HG03175 (cell line): Measurements from ENCODE around the gene DYNC1H1.

Experiments
- ATAC-seq: cut with Tn5 transposase; IDR thresholded peaks from one replicate; pipeline ENCODE4 v1.9.1; 2021; ENCODE audit warnings: mild to moderate bottlenecking, moderate library complexity; ENCODE audit not compliant: unreplicated experiment

The DYNC1H1 gene

DNA sequence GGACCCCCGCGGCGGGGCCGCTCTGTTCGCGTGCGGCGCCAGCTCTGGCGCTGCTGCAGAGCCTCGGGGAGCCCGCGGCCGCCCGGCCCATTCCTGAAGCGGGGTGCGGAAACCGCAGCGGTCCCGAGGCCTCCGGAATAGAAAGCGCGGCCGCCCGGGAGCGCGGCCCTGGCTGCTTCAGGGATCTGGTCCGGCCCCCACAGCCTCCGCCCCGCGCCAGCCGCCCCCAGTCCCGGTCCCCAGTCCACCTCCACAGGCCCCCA, 122.3 kb downstream of the DYNC1H1 start:
- no peak for ATAC-seq

DNA sequence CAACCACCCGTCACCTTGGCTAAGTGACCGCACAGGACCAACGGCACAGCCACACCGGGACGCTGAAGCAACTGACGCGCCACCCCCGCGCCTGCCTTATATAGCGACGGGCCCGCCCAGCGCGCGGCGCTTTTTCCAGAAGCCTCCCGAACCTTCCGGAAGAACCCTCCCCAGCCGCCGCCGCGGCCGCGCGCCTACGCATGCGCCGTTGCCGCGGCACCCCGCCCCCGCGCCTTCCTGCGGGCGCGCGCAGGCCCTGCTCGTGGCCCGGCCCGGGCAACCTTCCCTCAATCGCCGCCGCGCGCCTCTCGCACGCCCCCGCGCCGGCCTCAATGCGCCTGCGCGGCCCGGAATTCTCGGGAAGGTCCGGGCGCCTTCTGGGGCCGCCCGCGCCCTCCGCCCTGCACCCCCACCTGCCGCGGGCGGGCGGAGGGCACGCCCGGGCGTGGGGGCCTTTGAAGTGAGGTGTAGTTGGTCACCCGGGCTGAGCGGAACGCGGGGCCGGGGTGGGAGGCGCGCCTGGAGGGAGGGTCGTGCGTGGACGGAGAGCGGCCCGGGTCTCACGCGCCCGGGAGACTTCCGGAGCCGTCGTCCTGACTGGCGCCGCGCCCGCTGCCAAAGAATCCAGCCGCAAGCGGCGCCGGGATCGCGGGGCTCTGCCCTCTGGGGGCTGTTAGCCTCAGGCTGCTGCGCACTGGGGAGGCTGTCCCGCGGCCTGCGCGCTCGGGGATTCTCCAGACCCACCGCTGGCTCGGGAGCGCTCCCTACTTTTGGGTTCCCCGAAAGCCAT, 122.8 kb downstream of the DYNC1H1 start, which contains the start of gene HSP90AA1:
Gene HSP90AA1 (minus strand): TSS at position 73 of the 790 bp plus-strand sequence. CDS start 666 bp downstream, outside the sequence.
- ATAC-seq = peak; percentile 74

DNA sequence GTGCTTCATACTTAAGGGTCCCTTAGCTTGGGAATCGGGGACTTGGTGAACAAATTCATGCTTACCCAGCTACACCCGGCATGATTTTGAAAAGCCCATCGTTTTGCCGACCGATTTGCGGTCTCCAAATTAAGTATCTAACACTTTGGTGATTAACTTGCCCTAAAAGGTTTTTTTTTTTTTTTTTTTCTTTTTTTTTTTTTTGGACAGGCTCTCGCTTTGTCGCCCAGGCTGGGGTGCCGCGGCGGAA, 123.3 kb downstream of the DYNC1H1 start:
- ATAC-seq = no peak

DNA sequence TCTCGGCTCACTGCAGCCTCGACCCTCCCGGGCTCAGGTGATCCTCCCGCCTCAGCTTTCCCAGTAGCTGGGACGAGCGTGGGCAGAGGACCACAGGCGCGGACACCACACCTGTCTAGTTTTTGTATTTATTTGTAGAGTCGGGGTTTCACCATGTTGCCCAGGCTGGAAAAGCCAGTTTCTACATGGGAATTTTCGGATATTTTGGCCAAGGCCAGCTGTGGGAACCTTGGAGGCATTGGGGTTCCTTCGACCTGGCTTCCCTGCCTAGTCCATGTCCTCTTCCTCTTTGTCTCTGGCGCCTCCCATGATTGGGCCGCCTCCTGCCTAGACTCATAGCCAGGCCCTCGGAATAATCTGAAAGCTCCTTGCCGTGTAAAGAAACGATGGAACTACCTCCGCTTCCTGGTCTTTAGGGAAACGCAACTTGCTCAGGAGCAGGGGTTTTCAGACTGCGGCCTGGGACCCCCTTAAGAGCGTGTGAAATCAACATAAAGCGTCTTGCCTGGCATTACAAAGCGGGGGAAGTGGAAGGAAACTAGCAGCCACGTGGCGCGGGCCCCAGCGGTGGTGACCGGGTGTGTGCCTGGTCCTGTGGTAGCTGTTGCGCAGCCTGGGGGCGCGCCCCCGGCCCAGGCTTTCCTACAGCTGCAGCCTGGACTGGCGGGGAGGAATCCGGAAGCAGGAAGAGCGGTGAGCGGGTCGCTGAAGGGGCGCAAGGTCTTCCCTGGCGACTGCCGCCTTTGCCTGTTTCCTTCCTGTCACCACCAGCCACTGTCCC, 123.8 kb downstream of the DYNC1H1 start:
- ATAC-seq = no peak

DNA sequence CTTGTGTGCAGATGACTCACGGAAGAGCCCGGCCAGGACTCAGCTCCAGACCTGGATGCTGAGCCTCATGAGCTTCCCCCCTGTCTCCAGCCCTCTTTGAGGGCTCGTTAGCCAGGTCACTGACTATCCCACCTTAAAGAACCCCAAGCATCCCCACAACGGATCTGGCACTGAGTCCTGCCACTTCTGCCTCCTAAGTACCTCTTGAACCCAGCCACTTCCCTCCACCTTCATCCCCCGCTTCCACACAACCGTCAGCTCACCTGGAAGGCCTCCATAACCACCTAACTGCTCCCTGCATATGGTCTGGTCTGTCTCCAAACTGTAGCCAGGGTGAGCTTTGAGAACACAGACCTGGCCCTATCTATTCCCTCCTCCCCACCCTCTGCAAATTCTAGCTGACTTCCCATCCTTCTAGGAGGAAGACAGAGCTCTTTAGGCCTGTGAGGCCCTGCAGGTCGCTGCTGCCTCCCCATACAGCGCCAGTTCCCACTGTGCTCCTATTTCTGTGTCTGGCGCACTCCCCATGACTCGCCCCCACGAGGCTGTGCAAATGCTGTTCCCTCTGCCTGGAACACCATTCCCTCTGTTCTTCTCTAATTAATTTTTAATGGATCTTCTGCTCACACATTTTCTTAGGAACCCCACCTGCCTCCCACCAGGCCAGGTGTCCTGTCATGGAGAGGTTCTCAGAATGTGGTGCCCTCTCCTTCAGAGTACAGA, 125.4 kb downstream of the DYNC1H1 start:
- no peak for ATAC-seq

DNA sequence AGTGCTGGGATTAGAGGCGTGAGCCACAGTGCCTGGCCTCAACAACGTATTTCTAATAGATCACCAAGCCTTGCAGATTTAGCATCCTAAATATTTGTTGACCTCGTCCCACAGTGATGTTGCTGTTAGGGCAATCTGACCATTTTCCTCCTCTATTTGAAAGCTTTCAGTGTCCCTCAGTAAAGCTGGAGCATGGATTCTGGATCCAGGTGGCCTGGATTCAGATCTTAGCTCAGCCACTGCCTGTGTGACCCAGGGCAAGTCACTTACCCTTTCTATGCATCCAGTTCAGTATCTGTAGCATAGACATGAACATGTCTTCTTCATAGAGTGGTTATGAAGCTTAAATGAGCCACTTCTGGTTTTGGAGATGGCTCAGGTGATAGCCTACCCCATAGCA, 126.3 kb downstream of the DYNC1H1 start:
- ATAC-seq = no peak

DNA sequence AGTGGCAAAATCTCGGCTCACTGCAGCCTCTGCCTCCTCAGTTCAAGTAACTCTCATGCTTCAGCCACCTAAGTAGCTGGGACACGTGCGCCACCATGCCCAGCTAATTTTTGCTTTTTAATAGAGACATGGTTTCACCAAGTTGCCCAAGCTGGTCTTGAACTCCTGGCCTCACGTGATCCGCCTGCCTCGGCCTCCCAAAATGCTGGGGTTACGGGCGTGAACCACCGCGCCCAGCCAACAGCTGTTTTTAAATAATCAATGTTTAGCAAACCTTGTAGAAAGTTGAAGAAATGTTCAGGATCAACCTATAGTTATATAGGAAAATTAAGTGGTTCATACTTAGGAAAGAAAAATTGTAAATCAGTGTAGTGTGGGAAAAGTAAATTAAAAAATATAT, 128.4 kb downstream of the DYNC1H1 start:
- ATAC-seq = no peak

DNA sequence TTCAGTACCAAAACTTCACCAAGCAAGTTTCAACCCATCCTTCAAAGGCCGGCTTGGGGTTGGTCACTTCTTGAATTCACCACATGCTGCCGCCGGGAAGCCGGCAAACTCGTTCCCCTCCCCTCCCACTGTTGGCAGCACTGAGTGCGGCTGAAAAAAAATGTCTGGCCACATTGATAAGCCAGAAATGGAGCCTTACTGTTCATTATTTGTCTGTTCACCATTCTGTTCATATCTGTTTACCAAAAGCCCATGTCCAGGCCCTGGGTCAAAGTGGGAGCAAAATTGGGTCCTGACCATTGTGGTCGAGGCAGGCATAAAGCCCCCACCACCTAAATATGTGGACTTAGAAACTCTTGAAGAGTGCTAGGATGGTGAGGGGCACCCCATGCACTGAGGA, 129.7 kb downstream of the DYNC1H1 start:
- ATAC-seq = no peak

DNA sequence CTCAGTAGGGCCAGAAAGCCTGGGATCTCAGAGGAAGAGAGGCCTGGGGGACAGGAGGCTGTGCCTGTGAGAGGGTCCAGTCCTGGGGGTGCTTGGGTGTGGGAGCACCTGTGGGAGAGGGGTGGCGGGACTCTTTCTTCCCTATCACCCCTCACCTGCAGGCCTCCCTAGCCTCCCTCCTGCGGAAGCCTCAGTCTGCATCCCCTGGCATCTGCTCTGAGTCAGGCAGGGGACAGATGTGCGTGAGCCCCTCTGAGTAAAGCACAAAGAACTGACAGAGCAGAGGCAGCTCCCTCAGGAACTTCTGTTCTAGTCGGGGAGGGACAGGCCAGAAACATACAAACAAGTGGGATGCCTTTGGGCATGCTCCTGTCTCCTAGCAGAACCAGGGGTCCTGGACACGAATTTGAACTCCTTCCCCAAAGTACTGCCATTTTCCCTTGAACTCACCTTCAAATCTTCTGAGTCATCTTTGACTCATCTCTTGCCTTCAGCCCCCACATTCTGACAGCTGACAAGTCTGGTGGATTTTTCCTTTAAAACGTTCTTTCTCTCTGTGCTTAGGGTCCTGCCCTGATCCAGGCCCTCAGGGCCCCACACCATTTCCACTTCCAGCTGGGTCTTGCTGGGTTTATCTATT, 131.0 kb downstream of the DYNC1H1 start:
- no peak for ATAC-seq

DNA sequence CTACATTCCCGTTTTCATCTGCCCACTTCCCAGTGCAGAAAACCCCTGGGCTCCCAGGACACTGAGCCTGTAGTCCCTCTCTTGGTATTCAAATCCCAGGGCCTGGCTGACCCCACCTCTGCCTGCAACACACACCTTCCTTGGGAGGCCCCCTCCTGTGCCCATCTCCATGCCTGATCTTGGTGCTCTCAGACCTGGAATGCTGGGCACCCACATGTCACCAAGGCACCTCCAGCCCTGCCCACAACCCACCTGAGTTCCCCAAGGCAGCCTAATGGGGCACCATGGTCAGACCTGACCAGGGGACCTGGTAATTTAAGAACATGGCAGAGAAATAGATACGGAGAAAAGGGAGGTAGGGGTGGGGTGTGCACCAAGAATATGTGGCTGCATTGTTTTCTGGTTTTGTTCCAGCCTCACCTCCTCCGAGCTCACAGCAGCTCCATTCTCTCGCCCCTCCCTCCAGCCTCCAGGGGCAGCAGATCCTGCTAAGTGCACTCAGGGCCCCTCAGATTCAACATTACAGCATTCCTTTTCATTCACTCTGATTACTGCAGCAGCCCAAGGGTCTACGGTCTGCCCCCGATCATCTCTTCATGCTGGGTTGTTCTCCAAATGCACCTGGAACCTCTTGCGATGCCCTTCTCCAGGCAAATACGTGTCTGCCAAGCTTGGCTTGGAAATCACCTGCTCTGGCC, 131.6 kb downstream of the DYNC1H1 start:
- no peak for ATAC-seq

DNA sequence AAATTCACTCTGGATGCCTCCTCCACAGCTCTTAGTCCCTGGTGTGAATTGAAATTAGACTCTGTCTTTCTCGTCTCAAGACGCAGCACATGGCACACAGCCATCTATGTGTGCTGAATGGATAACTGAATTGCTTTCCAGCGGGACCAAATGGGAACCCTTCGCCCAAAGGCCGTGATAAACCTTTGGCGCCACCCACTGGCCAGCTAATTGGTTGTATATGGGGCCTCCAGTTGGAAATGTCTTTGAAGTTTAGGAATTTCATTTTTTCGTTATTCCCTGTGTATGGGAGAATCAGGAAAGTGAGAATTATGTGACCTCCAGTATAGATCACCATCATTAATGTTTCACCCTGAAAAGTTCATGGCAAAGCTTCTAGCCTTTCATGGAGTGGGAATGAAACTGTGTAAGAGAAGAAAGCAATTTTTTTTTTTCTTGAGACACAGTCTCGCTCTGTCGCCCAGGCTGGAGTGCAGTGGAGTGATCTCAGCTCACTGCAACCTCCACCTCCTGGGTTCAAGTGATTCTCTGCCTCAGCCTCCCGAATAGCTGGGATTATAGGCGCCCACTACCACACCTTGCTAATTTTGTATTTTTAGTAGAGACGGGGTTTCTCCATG, 132.3 kb downstream of the DYNC1H1 start:
- no peak for ATAC-seq

DNA sequence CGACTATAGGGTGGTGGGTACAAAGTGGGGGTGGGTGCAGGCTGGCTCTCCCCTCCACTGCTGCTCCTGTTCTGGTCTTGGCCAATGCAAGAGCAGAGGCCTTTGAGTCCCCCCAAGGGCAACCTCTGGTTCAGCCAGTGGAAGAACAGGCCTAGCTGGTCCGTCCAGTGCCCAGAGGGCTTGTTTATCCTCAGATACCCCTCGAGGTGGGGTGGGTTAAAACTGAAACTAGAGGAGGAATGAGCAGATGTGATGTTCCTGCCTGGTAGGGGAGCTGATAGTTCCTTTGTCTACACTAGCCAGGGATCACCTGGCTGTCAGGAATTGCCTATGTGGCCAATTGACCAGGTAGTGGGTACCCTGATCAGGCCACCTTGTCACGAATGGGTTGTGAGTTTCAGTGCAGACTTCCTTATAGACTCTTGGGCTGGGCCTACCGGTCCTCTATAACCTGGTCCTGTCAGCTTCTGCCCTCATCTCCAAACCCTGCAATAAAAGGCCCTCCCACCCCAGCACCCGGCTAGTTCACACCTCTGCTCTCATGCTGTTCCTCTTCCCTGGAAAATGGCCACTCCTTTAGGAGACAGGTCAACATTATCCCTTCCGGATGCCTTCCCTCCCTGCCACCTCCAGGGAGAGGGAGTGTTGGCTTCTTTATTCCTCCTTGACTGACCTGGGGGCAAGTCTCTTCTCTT, 133.2 kb downstream of the DYNC1H1 start:
- ATAC-seq = no peak

DNA sequence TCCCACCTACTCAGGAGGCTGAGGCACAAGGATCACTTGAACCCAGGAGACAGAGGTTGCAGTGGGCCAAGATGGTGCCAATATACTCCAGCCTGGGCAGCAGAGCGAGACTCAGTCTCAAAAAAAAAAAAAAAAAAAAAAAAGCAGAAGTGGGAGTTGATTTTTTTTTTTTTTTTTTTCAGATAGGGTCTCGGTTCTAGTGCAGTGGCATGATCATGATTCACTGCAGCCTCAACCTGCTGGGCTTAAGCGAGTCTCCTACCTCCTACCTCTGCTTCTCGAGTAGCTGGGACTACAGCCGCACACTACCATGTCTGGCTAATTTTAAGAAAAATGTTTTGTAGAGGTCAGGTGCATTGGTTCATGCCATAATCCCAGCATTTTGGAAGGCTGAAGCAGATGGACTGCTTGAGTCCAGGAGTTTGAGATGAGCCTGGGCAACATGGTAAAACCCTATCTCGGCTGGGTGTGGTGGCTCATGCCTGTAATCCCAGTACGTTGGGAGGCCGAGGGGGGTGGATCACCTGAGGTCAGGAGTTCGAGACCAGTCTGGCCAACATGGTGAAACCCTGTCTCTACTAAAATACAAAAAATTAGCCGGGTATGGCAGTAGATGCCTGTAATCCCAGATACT, 138.8 kb downstream of the DYNC1H1 start:
- no peak for ATAC-seq

DNA sequence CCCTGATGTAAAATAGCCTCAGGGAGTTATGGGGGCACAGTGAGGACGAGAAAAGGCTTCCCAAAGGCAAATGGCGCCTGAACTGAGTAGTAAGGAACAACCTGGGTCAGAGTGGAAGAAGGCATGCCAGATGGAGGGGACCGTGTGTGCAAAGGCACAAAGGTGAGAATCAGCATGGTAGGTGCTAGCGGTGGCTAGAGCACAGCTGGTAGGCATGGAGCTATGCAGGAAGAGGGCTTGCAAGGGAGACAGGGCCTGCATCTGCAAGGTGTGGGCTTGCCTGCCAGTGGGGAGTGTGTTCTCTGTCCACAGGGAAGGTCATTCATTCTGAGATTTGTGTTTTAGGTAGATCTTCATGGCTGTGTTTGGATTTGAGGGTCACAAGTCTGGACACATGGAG, 141.0 kb downstream of the DYNC1H1 start:
- ATAC-seq = no peak
